Esophagus squamous epithelium (tissue), 4 donors: ENCODE data around the gene KNCN.

Experiments
- POLR2A ChIP-seq, 4 donors: fragments of 450-650 bp; IDR thresholded peaks; one replicate each; pipeline ENCODE4 v1.6.1; 2017; ENCODE audit warnings: antibody characterized with exemption in 4 of 4, mild to moderate bottlenecking in 4 of 4, moderate library complexity in 3 of 4
- TF ChIP-seq, protein P1 (sequence below), 6 experiments: fragments of 450-650 bp in 4 of 6; fragments of 200-600 bp in 2 of 6; sonication (generic) in 2 of 6; IDR thresholded peaks; one replicate each; pipeline ENCODE4 v1.5.1; 2016 to 2019; ENCODE audit warnings: antibody characterized with exemption in 6 of 6, mild to moderate bottlenecking in 4 of 6, moderate library complexity in 4 of 6

- TF ChIP-seq, protein P1, sequence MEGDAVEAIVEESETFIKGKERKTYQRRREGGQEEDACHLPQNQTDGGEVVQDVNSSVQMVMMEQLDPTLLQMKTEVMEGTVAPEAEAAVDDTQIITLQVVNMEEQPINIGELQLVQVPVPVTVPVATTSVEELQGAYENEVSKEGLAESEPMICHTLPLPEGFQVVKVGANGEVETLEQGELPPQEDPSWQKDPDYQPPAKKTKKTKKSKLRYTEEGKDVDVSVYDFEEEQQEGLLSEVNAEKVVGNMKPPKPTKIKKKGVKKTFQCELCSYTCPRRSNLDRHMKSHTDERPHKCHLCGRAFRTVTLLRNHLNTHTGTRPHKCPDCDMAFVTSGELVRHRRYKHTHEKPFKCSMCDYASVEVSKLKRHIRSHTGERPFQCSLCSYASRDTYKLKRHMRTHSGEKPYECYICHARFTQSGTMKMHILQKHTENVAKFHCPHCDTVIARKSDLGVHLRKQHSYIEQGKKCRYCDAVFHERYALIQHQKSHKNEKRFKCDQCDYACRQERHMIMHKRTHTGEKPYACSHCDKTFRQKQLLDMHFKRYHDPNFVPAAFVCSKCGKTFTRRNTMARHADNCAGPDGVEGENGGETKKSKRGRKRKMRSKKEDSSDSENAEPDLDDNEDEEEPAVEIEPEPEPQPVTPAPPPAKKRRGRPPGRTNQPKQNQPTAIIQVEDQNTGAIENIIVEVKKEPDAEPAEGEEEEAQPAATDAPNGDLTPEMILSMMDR (IDR thresholded peaks at IDR 0.05), result no peak
- no peak for TF ChIP-seq POLR2A (IDR thresholded peaks at IDR 0.05)
Measured at GRCh38 chr1:46517932-46518498, 33.4 kb downstream of the KNCN start.
